ENCODE results near the gene TMEM86A. TPM values are rescaled to one million over a fixed set of nuclear protein-coding genes. Genes with fewer than 3 reads are reported as not detected.

TMEM86A gene
- total and polyA plus RNA-seq, 2 of the 13 experiments (the other 11 are each of a cell fraction or from before 2014, with no cell fraction given) = 0.03 to 0.07 TPM

DNA sequence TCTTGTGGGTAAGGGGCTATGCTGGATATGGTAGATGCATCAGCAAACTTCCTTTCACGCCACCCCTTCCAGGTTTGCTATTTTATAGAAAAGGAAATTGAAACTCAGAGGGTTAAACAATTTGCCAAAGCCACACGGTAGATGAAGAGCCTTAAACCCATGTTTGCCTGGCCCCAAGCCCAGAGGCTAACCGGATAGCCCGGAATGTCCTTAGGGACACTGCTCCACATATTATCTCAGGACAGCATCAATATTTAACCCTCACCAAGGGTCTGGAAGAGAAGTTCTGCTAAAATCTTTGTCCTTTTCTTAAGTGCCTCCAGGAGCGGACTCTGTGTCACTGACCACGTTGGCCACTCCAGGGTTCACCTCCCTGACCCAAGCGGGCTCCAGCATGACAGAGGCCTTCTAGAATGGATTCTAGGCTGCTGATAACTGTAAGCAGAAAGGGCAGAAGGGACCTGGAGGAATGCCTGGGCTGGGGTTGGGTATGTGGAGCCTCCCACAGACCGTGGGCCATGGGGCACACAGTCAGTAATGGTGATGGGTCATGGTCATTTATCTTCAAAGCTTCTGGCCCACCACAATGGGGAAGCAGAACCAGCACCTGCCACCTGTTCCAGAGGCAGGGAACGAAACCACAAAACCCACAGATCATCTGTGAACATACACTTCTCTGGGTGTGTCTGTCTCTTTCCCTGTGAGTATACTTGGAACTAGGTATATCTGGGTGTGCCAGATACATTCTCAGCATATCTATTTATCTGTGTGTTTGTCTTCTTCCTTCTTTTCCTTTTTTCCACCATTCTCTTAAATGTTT is 5.4 kb upstream of the TMEM86A start (continued):
- TF ChIP-seq NFYB (CRISPR knock-in tag; IDR thresholded peaks at IDR 0.05) = no peak
- TF ChIP-seq, protein P1, sequence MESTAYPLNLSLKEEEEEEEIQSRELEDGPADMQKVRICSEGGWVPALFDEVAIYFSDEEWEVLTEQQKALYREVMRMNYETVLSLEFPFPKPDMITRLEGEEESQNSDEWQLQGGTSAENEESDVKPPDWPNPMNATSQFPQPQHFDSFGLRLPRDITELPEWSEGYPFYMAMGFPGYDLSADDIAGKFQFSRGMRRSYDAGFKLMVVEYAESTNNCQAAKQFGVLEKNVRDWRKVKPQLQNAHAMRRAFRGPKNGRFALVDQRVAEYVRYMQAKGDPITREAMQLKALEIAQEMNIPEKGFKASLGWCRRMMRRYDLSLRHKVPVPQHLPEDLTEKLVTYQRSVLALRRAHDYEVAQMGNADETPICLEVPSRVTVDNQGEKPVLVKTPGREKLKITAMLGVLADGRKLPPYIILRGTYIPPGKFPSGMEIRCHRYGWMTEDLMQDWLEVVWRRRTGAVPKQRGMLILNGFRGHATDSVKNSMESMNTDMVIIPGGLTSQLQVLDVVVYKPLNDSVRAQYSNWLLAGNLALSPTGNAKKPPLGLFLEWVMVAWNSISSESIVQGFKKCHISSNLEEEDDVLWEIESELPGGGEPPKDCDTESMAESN (CRISPR knock-in tag; conservative IDR thresholded peaks at IDR 0.05) = no peak
- TF ChIP-seq SIX4 (CRISPR knock-in tag; IDR thresholded peaks at IDR 0.05) = no peak
- TF ChIP-seq ADNP (CRISPR knock-in tag; IDR thresholded peaks at IDR 0.05) = no peak

DNA sequence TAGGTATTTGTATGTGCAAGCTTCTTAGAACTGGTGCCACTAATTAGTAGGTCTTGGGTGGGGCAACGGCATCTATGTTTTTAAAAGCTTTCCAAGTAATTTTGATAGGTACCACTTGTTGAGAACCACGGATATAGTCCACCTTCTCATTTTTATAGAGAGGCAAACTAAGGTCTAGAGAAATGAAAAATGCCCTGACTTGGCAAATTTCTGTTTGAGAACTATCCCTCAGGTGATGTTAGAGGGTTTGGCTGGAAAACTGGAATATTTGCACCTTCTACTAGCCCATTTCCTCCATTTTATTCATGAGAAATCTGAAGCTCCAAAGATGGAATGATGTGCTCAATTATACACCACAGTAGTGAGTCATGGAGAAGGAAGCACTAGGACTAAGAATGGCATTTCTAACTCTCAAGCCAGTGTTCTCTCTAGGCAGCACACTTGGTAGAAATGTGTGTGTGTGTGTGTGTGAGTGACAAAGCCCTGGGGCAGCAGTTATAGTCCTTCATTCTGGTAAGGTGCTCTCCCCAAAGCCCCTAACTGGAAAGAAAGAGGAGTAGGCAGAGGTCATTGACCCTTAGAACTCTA is 1.8 kb upstream of the TMEM86A start:
- Histone ChIP-seq H3K4me3 (replicated peaks in 1 of 3; ENCODE audit: insufficient read depth in 1 of 3, low read depth in 2 of 3, low read length in 3 of 3) (no peak overlapping the region), H2AFZ (ENCODE audit: low read length) (no peak overlapping the region), H3K9ac (ENCODE audit: insufficient read depth, low read depth, low read length) (no peak overlapping the region), H3K27ac (ENCODE audit: extremely low read length, insufficient read depth, low read length) (no peak overlapping the region), H4K20me1 (ENCODE audit: insufficient read depth, low read length) (no peaks in the 10 kb centered on the region), H3K36me3 (replicated peaks in 1 of 2; ENCODE audit: control insufficient read depth in 1 of 2, insufficient read depth in 2 of 2, low read length in 2 of 2) (no peaks in the 10 kb centered on the region), H3K9me3 (ENCODE audit: low read length) (no peaks in the 10 kb centered on the region), H3K4me1 (ENCODE audit: insufficient read depth, low read length) (peaks cover 16% of the 10 kb centered on the region), H3K4me2 (ENCODE audit: low read depth, low read length) (no peak overlapping the region), H3K79me2 (ENCODE audit: insufficient read depth, low read length) (no peaks in the 10 kb centered on the region), H3K27me3 (ENCODE audit: control insufficient read depth in 1 of 2, insufficient read depth in 2 of 2, low read length in 2 of 2) (peaks cover 2 to 33% of the 10 kb centered on the region in 2 experiments; a peak in 2 of 5 replicates)
- FAIRE-seq (no peak), ATAC-seq (no peak), DNase-seq (ENCODE audit: low spot score) (no peak)
- no TSS peak for BruUV-seq (replicated peaks)
- POLR2A ChIA-PET = no interaction called here
- CTCF ChIA-PET (ENCODE audit: low intra/inter-chr PET ratio, low total read pairs) = no interaction called here
- intact Hi-C loops (cut with micrococcal nuclease; ENCODE audit: unreplicated experiment) = no loop called here
- 8% methylated on average over 2 of the region's 2 CpGs for WGBS (ENCODE audit: low lambda C conversion rate)
- in situ Hi-C loops (cut with HindIII; ENCODE audit: extremely low pct_ligation_motif_present, low pct_unique_long_range_greater_than_20kb) = no loop called here
- TF ChIP-seq, protein P2, sequence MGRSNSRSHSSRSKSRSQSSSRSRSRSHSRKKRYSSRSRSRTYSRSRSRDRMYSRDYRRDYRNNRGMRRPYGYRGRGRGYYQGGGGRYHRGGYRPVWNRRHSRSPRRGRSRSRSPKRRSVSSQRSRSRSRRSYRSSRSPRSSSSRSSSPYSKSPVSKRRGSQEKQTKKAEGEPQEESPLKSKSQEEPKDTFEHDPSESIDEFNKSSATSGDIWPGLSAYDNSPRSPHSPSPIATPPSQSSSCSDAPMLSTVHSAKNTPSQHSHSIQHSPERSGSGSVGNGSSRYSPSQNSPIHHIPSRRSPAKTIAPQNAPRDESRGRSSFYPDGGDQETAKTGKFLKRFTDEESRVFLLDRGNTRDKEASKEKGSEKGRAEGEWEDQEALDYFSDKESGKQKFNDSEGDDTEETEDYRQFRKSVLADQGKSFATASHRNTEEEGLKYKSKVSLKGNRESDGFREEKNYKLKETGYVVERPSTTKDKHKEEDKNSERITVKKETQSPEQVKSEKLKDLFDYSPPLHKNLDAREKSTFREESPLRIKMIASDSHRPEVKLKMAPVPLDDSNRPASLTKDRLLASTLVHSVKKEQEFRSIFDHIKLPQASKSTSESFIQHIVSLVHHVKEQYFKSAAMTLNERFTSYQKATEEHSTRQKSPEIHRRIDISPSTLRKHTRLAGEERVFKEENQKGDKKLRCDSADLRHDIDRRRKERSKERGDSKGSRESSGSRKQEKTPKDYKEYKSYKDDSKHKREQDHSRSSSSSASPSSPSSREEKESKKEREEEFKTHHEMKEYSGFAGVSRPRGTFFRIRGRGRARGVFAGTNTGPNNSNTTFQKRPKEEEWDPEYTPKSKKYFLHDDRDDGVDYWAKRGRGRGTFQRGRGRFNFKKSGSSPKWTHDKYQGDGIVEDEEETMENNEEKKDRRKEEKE (IDR thresholded peaks at IDR 0.05) = no peak
- TF ChIP-seq, protein P3, sequence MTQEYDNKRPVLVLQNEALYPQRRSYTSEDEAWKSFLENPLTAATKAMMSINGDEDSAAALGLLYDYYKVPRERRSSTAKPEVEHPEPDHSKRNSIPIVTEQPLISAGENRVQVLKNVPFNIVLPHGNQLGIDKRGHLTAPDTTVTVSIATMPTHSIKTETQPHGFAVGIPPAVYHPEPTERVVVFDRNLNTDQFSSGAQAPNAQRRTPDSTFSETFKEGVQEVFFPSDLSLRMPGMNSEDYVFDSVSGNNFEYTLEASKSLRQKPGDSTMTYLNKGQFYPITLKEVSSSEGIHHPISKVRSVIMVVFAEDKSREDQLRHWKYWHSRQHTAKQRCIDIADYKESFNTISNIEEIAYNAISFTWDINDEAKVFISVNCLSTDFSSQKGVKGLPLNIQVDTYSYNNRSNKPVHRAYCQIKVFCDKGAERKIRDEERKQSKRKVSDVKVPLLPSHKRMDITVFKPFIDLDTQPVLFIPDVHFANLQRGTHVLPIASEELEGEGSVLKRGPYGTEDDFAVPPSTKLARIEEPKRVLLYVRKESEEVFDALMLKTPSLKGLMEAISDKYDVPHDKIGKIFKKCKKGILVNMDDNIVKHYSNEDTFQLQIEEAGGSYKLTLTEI (CRISPR knock-in tag; conservative IDR thresholded peaks at IDR 0.05) = no peak
- TF ChIP-seq ZNF83 (CRISPR knock-in tag; IDR thresholded peaks at IDR 0.05; ENCODE audit: borderline replicate concordance) (no peak), MAFF (IDR thresholded peaks at IDR 0.05; ENCODE audit: low read depth, low read length) (peak; percentile 60), ZNF44 (CRISPR knock-in tag; IDR thresholded peaks at IDR 0.05) (no peak), TOE1 (CRISPR knock-in tag; IDR thresholded peaks at IDR 0.05) (no peak), ZNF543 (CRISPR knock-in tag; IDR thresholded peaks at IDR 0.05) (no peak), MAFK (conservative IDR thresholded peaks at IDR 0.05 in 1 of 2, IDR thresholded peaks at IDR 0.05 in 1 of 2; ENCODE audit: low read length in 2 of 2) (peak; percentile 40 to 79; a peak in 3 of 4 replicates), ZNF773 (CRISPR knock-in tag; IDR thresholded peaks at IDR 0.05; ENCODE audit: borderline replicate concordance) (no peak), RBFOX2 (IDR thresholded peaks at IDR 0.05; ENCODE audit: low read depth, low read length) (no peak), ZSCAN20 (CRISPR knock-in tag; IDR thresholded peaks at IDR 0.05; ENCODE audit: borderline replicate concordance) (no peak)
- TF ChIP-seq, protein P4, sequence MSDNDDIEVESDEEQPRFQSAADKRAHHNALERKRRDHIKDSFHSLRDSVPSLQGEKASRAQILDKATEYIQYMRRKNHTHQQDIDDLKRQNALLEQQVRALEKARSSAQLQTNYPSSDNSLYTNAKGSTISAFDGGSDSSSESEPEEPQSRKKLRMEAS (IDR thresholded peaks at IDR 0.05) = no peak
